NCI-H2196 (cell line): ENCODE results near the gene RGR.

Source experiments
- DNase-seq: peaks from one replicate; lab custom pipeline; 2025; ENCODE audit not compliant: unreplicated experiment; lab: John Stamatoyannopoulos, UW

Gene RGR

DNA sequence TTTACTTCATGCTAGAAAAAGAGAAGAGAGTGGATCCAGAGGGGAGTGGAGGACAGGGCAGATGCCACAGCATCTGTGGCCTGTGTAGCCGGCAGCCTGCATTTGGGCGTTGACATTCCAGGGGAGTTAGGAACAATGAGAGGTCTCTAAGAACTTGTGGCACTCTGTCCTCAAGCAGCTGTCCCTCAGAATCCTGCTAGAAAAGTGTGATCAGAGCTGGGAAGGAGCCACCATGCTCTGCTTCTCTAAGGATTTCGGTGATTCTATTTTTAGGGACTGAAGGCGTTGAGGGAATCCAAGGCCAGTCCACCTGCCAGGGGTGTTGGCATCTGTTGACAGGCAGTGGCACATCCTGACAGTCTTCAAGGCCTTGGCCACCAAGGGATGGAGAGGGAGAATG is 27.1 kb upstream of the RGR start:
- no peak for DNase-seq

DNA sequence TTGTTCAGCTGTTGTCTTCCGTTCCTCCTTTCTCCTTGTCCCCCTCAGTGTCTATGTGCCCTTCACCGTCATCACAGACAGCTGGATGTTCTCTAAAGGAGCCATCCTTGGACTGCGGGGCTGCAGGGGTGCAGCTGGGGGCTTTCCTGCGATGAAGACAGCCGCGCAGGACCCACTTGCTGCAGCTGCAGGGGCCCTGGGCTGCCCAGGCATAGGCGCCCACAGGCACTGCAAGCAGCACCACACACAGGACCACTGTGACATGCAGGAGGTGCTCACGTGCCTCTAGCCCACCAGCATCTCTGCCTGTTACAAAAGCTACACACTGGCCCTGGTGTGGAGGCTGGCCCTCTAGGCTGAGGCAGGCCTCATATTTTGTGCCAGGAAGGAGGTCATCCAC is 22.9 kb upstream of the RGR start:
- no peak for DNase-seq

- no peak for DNase-seq
These were observed 20.3 kb upstream of the RGR start for GRCh38 chr10:84224411-84225028.

DNA sequence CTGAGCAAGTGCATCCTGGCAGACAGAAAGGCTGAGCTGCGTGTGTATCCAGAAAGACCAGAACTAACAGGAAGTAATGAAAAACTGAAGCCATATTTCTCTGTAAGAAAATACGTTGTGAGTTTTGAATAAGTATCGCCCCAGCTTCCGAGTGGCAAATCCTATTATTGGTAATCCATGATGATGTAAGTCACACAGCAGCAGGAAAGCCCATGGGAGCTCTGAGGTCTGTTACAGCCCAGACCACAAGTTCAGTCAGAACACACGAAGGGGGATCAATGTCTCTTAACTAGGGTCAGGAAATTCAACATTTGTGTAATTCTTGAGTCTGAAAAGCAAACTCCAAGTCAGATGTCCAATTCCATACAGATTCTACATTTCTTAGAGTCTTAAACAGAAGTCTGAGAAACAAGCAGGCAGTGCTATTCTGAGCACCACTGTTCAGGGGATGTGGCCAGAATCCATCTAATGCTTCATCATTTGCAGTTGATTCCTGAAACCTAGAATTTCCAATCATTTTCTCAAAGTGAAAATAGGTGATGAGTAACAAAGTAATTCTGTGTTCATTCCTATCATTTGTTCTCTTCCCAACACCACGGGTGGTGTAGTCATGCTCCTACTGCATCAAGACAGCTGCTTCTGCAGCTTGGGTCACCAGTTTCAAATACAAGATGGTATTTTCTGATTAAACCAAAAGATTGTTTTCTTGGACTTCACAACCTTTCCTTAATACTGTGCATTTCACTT is 19.3 kb upstream of the RGR start, which contains the start of gene LRIT2:
Gene LRIT2, minus strand, starts transcription at position 118 of the 747 bp plus-strand sequence. Its CDS starts 24 bp downstream, at position 94.
- no peak for DNase-seq

GRCh38 chr10:84226616-84227015 is 18.2 kb upstream of the RGR start:
- DNase-seq = no peak

- no peak for DNase-seq
These were observed 17.0 kb upstream of the RGR start for GRCh38 chr10:84227810-84228209.

- DNase-seq = no peak
These were observed 14.5 kb upstream of the RGR start for GRCh38 chr10:84230359-84230758.

- no peak for DNase-seq
These were observed 12.5 kb upstream of the RGR start for GRCh38 chr10:84232376-84232775.

DNA sequence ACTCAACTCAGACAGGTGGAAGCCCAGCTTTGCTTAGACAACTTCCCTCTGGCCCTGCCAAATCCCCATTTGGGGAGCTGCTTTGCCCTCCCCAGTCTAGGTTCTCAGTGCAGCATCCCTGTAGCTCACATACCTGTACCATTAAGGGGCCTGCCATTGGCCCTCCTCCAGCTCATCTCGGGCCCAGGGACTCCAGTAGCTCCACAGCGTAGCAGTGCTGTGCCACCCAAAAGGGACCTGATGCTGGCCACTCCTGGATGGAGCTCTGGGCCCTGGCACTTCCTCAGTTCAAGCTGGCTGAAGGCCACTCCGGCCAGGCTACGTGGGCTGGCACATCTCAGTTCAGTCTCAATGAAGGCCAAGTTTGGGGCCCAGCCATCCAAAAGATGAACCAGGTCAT is 10.9 kb upstream of the RGR start:
- no peak for DNase-seq

- DNase-seq = no peak
These were observed 10.4 kb upstream of the RGR start for GRCh38 chr10:84234479-84234878.

DNA sequence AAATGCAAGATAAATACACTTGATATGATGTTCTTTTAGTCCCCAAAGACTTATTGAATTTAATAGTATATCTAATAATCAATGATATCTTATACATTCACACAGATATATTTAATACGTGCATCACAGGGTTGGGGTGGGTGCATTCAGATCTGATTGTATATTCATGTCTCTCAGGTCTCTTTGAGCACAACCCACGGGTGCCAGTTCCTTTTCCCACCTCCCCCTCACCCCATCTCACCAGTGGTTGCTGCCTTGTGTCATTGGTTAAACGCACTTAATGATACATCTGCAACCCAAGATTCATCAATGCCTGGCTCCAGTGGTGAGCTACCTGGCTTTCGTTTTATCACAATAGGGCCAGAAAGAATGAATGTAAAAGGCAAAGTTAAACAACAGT is 9.8 kb upstream of the RGR start:
- DNase-seq = no peak

DNA sequence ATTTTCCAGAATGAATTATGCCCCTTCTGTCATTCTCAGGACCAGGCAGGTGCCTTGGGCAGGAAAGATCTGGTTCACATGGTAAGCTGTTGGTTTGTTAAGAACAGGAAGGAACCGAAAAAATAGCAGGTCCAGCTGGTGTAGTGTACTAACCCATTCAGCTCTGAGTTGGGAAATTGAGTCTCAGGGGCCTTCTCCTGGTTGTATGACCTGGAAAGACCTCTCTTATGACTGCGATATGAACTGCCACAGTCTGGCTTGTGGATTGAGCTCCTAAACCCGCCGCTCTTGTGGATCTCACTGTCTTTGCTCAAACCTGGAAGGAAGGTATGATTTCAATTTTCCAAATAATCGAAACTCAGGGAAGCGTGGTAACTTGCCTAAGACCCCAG is 8.1 kb upstream of the RGR start:
- no peak for DNase-seq

DNA sequence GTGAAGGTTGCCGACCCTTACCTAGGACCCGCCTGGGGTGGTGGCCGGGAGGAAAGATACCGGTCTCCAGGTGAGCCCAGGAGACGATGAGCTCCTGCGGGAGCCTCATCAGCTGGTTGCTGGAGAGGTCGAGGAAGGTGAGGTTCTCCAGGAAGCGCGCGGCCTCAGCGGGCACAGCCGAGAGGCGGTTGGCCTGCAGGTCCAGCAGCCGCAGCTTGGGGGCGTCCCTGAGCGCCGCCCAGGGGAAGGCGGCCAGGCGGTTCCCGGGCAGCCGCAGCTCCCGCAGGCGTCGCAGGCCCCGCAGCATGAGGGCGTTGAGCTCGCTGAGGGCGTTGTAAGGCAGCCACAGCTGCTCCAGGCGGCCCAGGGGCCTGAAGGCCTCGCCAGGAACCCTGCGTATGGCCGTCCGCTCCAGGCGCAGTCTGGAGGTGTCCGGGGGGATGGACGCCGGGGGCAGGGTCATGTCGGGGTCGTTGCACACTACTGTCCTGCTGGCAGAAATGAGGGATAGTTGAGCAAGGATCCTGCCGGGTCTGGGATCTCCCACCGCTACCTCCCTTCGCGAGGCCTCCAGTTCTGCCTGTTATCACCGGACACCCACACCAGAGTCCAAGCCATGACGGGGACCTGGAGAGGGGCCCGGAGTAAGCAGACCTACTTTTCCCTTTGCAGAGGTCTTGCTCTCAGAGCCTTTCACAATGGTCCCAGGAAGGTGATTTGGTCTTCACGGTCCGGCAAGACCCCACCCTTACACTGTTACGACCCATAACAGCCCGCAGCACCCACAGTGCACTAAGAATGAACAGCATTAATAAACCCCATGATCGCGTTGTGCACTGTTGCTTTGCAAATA is 7.4 kb upstream of the RGR start:
- no peak for DNase-seq

DNA sequence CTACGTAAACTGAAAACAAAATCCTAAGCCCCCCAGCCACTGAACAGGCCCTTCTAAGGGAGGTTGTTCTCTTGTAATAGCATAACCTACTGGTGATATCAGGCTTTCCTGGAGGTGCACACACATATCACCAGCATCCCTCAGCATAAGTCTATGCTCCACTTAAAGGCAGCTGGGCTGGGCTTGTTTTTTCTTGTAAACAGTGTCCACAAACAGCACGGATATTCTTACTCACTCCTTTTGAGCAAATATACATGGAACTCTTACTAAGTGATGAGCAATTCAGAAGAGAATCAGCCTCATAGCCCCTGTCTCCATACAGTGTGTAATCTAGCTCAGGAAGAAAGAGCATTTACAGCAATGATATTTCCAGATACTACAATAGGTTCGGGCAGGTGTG is 5.9 kb upstream of the RGR start:
- no peak for DNase-seq

DNA sequence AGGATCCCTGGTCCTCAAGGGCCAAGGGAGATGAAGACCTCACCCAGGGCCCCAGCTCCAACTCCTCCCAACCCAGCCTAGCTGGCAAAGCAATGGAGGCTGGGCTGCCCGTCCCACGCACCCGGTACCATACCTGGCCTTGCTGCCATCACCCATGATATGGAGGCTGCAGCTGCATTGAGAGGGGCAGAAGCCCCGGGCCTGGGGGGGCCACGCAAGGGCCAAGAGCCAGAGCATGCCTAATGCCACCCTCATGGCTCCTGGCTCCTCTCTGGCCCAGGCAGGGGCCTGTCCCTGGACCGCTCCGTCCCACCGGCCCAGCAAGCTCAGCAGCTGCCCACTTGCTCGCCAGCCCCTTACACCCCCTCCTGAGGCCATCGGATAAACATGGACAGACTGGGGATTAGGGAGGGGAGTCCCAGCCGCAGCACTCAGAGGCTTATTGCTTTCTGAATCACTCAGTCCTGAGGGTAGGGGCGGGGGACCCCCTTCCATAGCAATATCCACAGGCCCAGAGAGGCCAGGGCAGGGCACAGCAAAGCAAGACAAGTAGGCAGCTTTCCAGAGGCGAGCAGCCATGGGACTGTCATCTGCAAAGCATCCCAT is 3.6 kb upstream of the RGR start, which contains the start of gene LRIT1:
Gene LRIT1, minus strand, starts transcription at position 362 of the 606 bp plus-strand sequence. Its CDS starts 107 bp downstream, at position 255.
- DNase-seq = no peak

DNA sequence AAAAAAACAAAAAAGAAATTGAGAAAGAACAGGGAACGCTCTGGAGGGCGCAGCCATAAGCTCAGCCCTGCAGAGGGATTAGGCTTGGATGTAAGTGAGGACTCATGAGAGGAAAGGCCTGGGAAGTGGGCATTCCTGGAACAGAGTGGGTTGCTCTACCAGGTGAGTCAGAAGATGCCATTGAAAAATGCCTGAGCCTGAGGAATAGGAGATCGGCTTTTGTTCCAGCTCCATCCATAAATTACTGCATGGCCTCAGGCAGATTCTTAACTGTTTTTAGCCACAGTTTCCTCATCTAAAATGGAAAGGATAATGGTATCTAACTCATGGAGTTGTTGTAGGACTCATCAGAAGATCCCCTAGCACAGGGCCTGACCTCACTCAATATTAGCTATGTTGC is 1.1 kb upstream of the RGR start:
- DNase-seq = no peak

DNA sequence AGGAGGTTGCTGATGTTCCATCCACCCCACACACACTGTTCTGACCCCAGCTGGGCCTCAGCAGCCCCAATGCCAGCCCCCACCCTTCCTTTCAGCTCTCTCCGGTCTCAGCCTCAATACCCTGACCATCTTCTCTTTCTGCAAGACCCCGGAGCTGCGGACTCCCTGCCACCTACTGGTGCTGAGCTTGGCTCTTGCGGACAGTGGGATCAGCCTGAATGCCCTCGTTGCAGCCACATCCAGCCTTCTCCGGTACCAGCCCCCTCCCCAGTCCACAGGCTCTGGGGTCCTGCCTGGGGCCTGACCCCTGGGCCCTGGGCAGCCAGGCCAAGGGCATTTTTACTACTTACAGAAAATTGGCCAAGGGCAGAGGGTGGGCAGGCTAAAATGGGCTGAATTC is 2.6 kb downstream of the RGR start:
- no peak for DNase-seq

DNA sequence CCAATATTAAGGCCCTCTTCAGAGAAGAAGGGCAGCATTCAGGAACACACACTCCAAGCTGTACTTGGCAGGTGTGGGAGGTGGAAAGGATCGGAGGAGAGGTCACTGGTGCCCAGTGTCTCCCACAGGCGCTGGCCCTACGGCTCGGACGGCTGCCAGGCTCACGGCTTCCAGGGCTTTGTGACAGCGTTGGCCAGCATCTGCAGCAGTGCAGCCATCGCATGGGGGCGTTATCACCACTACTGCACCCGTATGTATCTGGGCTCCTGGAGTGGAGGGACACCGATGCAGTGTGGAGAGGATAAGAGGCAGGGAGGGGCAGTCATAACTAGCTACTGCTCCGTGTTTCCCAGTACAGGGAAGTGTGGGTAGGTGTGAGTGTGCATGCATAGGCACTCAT is 3.9 kb downstream of the RGR start:
- DNase-seq = no peak

DNA sequence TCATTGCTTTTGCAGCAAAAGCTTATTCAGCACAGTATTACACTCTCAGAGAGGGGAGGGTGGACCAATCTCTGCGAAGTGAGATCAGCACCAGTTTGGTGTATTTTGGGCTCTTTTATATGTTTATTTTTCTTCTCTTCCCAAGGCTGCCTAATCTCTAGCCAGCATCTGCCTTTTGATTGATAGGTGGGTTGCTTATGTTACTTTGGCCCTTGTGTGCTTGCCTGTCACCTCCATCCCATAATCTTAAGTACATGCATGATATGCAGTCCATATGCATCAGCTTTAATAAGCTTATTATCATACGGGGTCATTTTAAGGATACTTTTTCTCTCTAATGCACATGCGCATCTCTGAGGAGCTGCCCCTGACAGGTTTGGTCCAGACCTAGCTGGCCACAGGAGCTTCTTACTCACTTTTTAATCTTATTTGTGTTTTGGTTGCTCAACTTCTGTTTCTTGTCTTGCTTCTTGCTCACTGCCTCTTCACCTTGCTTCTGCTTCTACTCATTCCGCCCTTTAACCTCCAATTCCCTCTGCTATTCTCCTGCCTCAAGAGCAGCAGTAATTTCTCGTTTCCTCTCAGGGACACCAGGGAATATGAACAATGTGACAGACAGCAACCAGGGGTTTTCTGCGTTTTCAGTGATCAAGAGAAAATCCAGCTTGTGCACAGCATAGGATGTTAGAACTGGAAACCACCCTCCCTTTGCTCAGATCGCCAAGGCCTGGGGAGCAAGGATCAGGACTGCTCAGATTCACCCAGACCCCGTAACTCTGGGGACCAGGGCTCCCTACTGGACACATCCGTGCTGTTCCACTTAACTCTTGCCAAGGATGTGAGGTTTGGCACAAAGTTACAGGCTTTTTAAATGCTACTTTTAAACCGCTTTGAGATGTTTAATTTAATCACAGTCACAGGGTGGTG is 10.0 kb downstream of the RGR start:
- no peak for DNase-seq
